Endothelial cell of umbilical vein (primary cell): ENCODE results near the gene MBD5. TPM values are rescaled to one million over a fixed set of nuclear protein-coding genes. Genes with fewer than 3 reads are reported as not detected.

ENCODE experiments used
- BruUV-seq: library from RNA; stranded (reverse); fragments of 400-500 nt; replicated peaks from 2 replicates; lab custom pipeline; 2021; lab: Mats Ljungman, UMichigan
- CTCF ChIA-PET: fragments of 300-600, 350-600 bp; sonication (Branson Sonifier 250); formaldehyde crosslinking; loops from one replicate; lab custom pipeline; 2021; ENCODE audit warnings: antibody characterized with exemption, inconsistent platforms; lab: Charles Lee
- POLR2A ChIA-PET: fragments of 300-600, 350-600 bp; sonication (Branson Sonifier 250); formaldehyde crosslinking; loops from one replicate; lab custom pipeline; 2021; ENCODE audit warnings: antibody characterized with exemption, inconsistent platforms; lab: Charles Lee
- DNase-seq: peaks from one replicate; pipeline ENCODE4 v3.0.0-alpha.2; 2011; ENCODE audit warnings: low read depth, low spot score
- FAIRE-seq: peaks from 2 replicates; lab custom pipeline; 2011; peaks lifted over from hg19 to GRCh38; lab: Jason Lieb, UNC
- H2AFZ ChIP-seq: 2 replicates; pipeline ENCODE4 v1.6.0; 2012; ENCODE audit warnings: low read depth, low read length, control low read depth, inconsistent platforms
- H3K27ac ChIP-seq: 2 replicates; pipeline ENCODE4 v1.5.1; 2011; ENCODE audit warnings: low read depth, mild to moderate bottlenecking, control low read depth, low read length, moderate library complexity; ENCODE audit not compliant: insufficient read depth
- H3K27me3 ChIP-seq, 2 experiments: 2 replicates each; pipeline versions ENCODE4 v1.6.0 to v1.6.1; 2011; ENCODE audit warnings: low read length in 2 of 2, mixed read lengths in 1 of 2; ENCODE audit not compliant: control insufficient read depth in 2 of 2, insufficient read depth in 2 of 2
- H3K36me3 ChIP-seq, 2 experiments: 2 replicates in 1 of 2; 3 replicates in 1 of 2; pipeline ENCODE4 v1.5.1; 2011; ENCODE audit warnings: low read length in 2 of 2, mild to moderate bottlenecking in 1 of 2, moderate library complexity in 1 of 2; ENCODE audit not compliant: control insufficient read depth in 2 of 2, insufficient read depth in 2 of 2; ENCODE audit errors: extremely low read depth in 1 of 2
- H3K4me1 ChIP-seq: 3 replicates; pipeline ENCODE4 v1.5.1; 2011; ENCODE audit warnings: mild to moderate bottlenecking, low read length; ENCODE audit not compliant: control insufficient read depth, insufficient read depth; ENCODE audit errors: extremely low read depth
- H3K4me2 ChIP-seq: 2 replicates; pipeline ENCODE4 v1.6.1; 2011; ENCODE audit warnings: low read length, control low read depth, mixed read lengths; ENCODE audit not compliant: insufficient read depth
- H3K4me3 ChIP-seq, 3 experiments: fragments of 200-600 bp in 1 of 3; sonication (generic), shearing (Covaris generic) in 1 of 3; replicated peaks in 1 of 3; 2 replicates each; pipeline ENCODE4 v1.5.1; 2011 to 2016; ENCODE audit warnings: control low read depth in 3 of 3, low read length in 3 of 3, mild to moderate bottlenecking in 2 of 3, inconsistent platforms in 1 of 3, low read depth in 1 of 3, moderate library complexity in 1 of 3; ENCODE audit not compliant: insufficient read depth in 1 of 3
- H3K79me2 ChIP-seq: 2 replicates; pipeline ENCODE4 v1.6.0; 2012; ENCODE audit warnings: low read length, inconsistent platforms; ENCODE audit not compliant: control insufficient read depth, insufficient read depth
- H3K9ac ChIP-seq: replicated peaks from 2 replicates; pipeline ENCODE3; 2011; ENCODE audit warnings: low read length, control low read depth; ENCODE audit not compliant: insufficient read depth; ENCODE audit errors: extremely low read depth
- H3K9me1 ChIP-seq: replicated peaks from 3 replicates; pipeline ENCODE4 v1.6.0; 2011; ENCODE audit warnings: mild to moderate bottlenecking, low read length; ENCODE audit not compliant: control insufficient read depth, insufficient read depth; ENCODE audit errors: extremely low read depth
- H3K9me3 ChIP-seq: replicated peaks from 2 replicates; pipeline ENCODE4 v1.5.1; 2012; ENCODE audit warnings: low read length, inconsistent platforms; ENCODE audit not compliant: control insufficient read depth, insufficient read depth
- H4K20me1 ChIP-seq: replicated peaks from 2 replicates; pipeline ENCODE3; 2011; ENCODE audit warnings: mild to moderate bottlenecking, low read length; ENCODE audit not compliant: control insufficient read depth, insufficient read depth; ENCODE audit errors: extremely low read depth
- EZH2 ChIP-seq: IDR thresholded peaks from 2 replicates; pipeline ENCODE4 v1.6.1; 2012; ENCODE audit warnings: borderline replicate concordance, low read depth, mild to moderate bottlenecking, moderate library complexity, low read length, inconsistent platforms; ENCODE audit not compliant: severe bottlenecking
- FOS ChIP-seq: IDR thresholded peaks from 2 replicates; pipeline ENCODE4 v1.6.1; 2011; ENCODE audit warnings: mild to moderate bottlenecking, low read length, moderate library complexity, borderline replicate concordance; ENCODE audit not compliant: insufficient read depth
- GATA2 ChIP-seq: IDR thresholded peaks from 2 replicates; pipeline ENCODE4 v1.7.0; 2011; ENCODE audit warnings: low read depth, mild to moderate bottlenecking, moderate library complexity, mixed read lengths, low read length; ENCODE audit not compliant: insufficient read length, insufficient read depth
- JUN ChIP-seq: IDR thresholded peaks from 2 replicates; pipeline ENCODE4 v1.6.1; 2011; ENCODE audit warnings: borderline replicate concordance, low read depth; ENCODE audit not compliant: insufficient read length, insufficient read depth
- MAX ChIP-seq: IDR thresholded peaks from 2 replicates; pipeline ENCODE4 v1.6.1; 2011; ENCODE audit not compliant: insufficient read depth, insufficient read length
- MYC ChIP-seq: IDR thresholded peaks from one replicate; pipeline ENCODE4 v1.6.1; 2011; ENCODE audit warnings: mild to moderate bottlenecking, low read depth, low read length
- POLR2A ChIP-seq: IDR thresholded peaks from 2 replicates; pipeline ENCODE4 v1.6.1; 2012; ENCODE audit warnings: low read depth, mild to moderate bottlenecking, control low read depth, low read length
- POLR2AphosphoS5 ChIP-seq: IDR thresholded peaks from 2 replicates; pipeline ENCODE4 v1.6.1; 2012; ENCODE audit warnings: low read depth, mild to moderate bottlenecking, control low read depth, low read length, moderate library complexity; ENCODE audit not compliant: insufficient read depth
- dilution Hi-C: fragments of 300-500 bp; cut with MboI; formaldehyde crosslinking; loops from one replicate; pipeline ENCODE4 v1.15.0; 2019; ENCODE audit warnings: low sequenced_read_pairs; ENCODE audit not compliant: extremely low pct_ligation_motif_present
- intact Hi-C: fragments of 100-400 bp; cut with micrococcal nuclease; formaldehyde crosslinking; loops from one replicate; pipeline ENCODE4 v1.10.0; 2022
- polyA plus RNA-seq, 4 experiments: library from polyadenylated mRNA; depleted of rRNA in 3 of 4; stranded (reverse) in 3 of 4; unstranded in 1 of 4; fragments of >200 nt; gene quantifications; 2 replicates each; pipeline versions ENCODE4 v1.2.1 to v1.2.3, GENCODE V29; 2011 to 2012; ENCODE audit warnings: missing spikeins in 1 of 4
- total RNA-seq: library from RNA; stranded (reverse); gene quantifications from 2 replicates; pipeline ENCODE4 v1.2.3, GENCODE V29; 2021
- TF ChIP-seq, protein P1 (sequence below), 2 donors: IDR thresholded peaks; 1 replicate in 1 of 2; 2 replicates in 1 of 2; pipeline ENCODE4 v1.5.1; 2011; ENCODE audit warnings: low read length in 2 of 2, mild to moderate bottlenecking in 2 of 2, moderate library complexity in 2 of 2, control low read depth in 1 of 2, inconsistent platforms in 1 of 2, low read depth in 1 of 2; ENCODE audit not compliant: insufficient read depth in 1 of 2; ENCODE audit errors: extremely low read depth in 1 of 2

The MBD5 gene
- total and polyA plus RNA-seq, 2 donors (not counting 3 experiments of a cell fraction or from before 2014, with no cell fraction given) = 11.3 to 37.0 TPM

DNA sequence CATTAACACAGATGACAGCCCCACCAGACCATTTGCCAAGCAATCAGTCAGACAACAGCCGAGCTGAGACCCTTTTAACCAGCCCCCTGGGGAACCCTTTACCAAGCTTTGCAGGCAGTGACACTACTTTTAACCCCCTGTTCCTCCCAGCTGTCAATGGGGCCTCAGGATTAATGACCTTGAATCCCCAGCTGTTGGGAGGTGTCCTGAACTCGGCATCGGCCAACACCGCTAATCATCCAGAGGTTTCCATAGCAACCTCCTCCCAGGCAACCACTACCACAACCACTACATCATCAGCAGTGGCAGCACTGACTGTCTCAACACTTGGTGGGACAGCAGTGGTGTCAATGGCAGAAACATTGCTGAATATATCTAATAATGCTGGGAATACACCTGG is 462.8 kb downstream of the MBD5 start:
- H3K27me3 ChIP-seq = no peaks in the 10 kb centered on the region
- CTCF ChIA-PET = no interaction called here
- H3K4me3 ChIP-seq = no peak overlapping the region
- dilution Hi-C loops (no loop called here), intact Hi-C loops (no loop called here)
- H4K20me1 ChIP-seq = no peaks in the 10 kb centered on the region
- no peak for TF ChIP-seq MAX
- TF ChIP-seq EZH2 = no peak
- no peak for TF ChIP-seq FOS
- no peak for TF ChIP-seq GATA2
- no peak for TF ChIP-seq POLR2A
- no peak for TF ChIP-seq JUN
- no peak for TF ChIP-seq POLR2AphosphoS5
- TF ChIP-seq MYC = no peak
- TF ChIP-seq, protein P1, sequence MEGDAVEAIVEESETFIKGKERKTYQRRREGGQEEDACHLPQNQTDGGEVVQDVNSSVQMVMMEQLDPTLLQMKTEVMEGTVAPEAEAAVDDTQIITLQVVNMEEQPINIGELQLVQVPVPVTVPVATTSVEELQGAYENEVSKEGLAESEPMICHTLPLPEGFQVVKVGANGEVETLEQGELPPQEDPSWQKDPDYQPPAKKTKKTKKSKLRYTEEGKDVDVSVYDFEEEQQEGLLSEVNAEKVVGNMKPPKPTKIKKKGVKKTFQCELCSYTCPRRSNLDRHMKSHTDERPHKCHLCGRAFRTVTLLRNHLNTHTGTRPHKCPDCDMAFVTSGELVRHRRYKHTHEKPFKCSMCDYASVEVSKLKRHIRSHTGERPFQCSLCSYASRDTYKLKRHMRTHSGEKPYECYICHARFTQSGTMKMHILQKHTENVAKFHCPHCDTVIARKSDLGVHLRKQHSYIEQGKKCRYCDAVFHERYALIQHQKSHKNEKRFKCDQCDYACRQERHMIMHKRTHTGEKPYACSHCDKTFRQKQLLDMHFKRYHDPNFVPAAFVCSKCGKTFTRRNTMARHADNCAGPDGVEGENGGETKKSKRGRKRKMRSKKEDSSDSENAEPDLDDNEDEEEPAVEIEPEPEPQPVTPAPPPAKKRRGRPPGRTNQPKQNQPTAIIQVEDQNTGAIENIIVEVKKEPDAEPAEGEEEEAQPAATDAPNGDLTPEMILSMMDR (IDR thresholded peaks at IDR 0.05; ENCODE audit: extremely low read depth in 1 of 2, insufficient read depth in 1 of 2, low read depth in 1 of 2, low read length in 2 of 2) = no peak
- H3K4me2 ChIP-seq = no peak overlapping the region
- H3K4me1 ChIP-seq = no peaks in the 10 kb centered on the region
- POLR2A ChIA-PET = no interaction called here
- H3K79me2 ChIP-seq = no peaks in the 10 kb centered on the region
- no peak overlapping the region for H3K9ac ChIP-seq
- H3K9me3 ChIP-seq = no peaks in the 10 kb centered on the region
- no peak for FAIRE-seq
- BruUV-seq = no TSS peak
- H2AFZ ChIP-seq = no peak overlapping the region
- H3K36me3 ChIP-seq = no peaks in the 10 kb centered on the region
- H3K27ac ChIP-seq = no peak overlapping the region
- no peaks in the 10 kb centered on the region for H3K9me1 ChIP-seq
- DNase-seq = no peak
